Panc1 (cell line): ENCODE measurements around the gene SLIT3. TPM values are rescaled to one million over a fixed set of nuclear protein-coding genes. Genes with fewer than 3 reads are reported as not detected.

Source experiments
- ATAC-seq: fragments of 200-7000 bp; cut with Tn5 transposase; 2 replicates; pipeline ENCODE4 v1.9.1; 2020; ENCODE audit warnings: mild to moderate bottlenecking, moderate library complexity
- BruUV-seq: library from RNA; stranded (reverse); fragments of 400-500 nt; replicated peaks from 2 replicates; lab custom pipeline; 2021; lab: Mats Ljungman, UMichigan
- CTCF ChIA-PET: fragments of 300-600 bp; sonication (Branson Sonifier 250); formaldehyde crosslinking; loops from one replicate; lab custom pipeline; 2022; ENCODE audit warnings: antibody characterized with exemption; lab: Charles Lee
- POLR2A ChIA-PET: fragments of 300-600 bp; sonication (Branson Sonifier 250); formaldehyde crosslinking; loops from one replicate; lab custom pipeline; 2022; ENCODE audit warnings: antibody characterized with exemption; lab: Charles Lee
- DNase-seq: peaks from one replicate; pipeline ENCODE4 v3.0.0-alpha.2; 2010; ENCODE audit warnings: low read depth, low spot score
- H3K27ac ChIP-seq: 2 replicates; pipeline ENCODE4 v1.5.1; 2011; ENCODE audit warnings: mild to moderate bottlenecking, low read length, inconsistent platforms
- H3K27me3 ChIP-seq: fragments of 200-500 bp; sonication (Bioruptor generic); 2 replicates; pipeline ENCODE4 v1.6.0; 2014; ENCODE audit warnings: low read length, inconsistent platforms; ENCODE audit not compliant: control insufficient read depth, insufficient read depth
- H3K36me3 ChIP-seq: fragments of 200-500 bp; sonication (Bioruptor generic); 2 replicates; pipeline ENCODE4 v1.5.1; 2014; ENCODE audit warnings: inconsistent platforms, mild to moderate bottlenecking, low read length, moderate library complexity; ENCODE audit not compliant: control insufficient read depth, insufficient read depth
- H3K4me1 ChIP-seq: 2 replicates; pipeline ENCODE4 v1.5.1; 2011; ENCODE audit warnings: inconsistent platforms, mild to moderate bottlenecking, low read length, moderate library complexity; ENCODE audit not compliant: control insufficient read depth, insufficient read depth
- H3K4me3 ChIP-seq, 2 experiments: 2 replicates each; pipeline ENCODE4 v1.5.1; 2011 to 2012; ENCODE audit warnings: low read depth in 2 of 2, low read length in 2 of 2, mild to moderate bottlenecking in 2 of 2, inconsistent platforms in 1 of 2, moderate library complexity in 1 of 2
- H3K9me3 ChIP-seq: fragments of 200-500 bp; sonication (Bioruptor generic); 2 replicates; pipeline ENCODE4 v1.5.1; 2014; ENCODE audit warnings: low read depth, mild to moderate bottlenecking, inconsistent platforms, low read length, moderate library complexity; ENCODE audit not compliant: control insufficient read depth, insufficient read depth
- CTCF ChIP-seq: fragments of 450-650 bp; IDR thresholded peaks from 2 replicates; pipeline ENCODE4 v1.5.1; 2017; ENCODE audit warnings: mild to moderate bottlenecking
- POLR2AphosphoS5 ChIP-seq: IDR thresholded peaks from 2 replicates; pipeline ENCODE4 v1.6.1; 2012; ENCODE audit warnings: mild to moderate bottlenecking, low read depth, low read length, moderate library complexity
- REST ChIP-seq, 2 experiments: IDR thresholded peaks; 2 replicates each; pipeline ENCODE4 v1.6.1; 2011 to 2012; ENCODE audit warnings: low read depth in 2 of 2, control low read depth in 1 of 2, low read length in 1 of 2, mild to moderate bottlenecking in 1 of 2, moderate library complexity in 1 of 2; ENCODE audit not compliant: insufficient read depth in 1 of 2
- SIN3A ChIP-seq: IDR thresholded peaks from 2 replicates; pipeline ENCODE4 v1.6.1; 2012; ENCODE audit warnings: low read depth, mild to moderate bottlenecking, low read length, moderate library complexity, borderline replicate concordance; ENCODE audit not compliant: insufficient read depth
- TCF7L2 ChIP-seq: IDR thresholded peaks from 2 replicates; pipeline ENCODE4 v1.6.1; 2011; ENCODE audit warnings: mild to moderate bottlenecking, low read depth, low read length, inconsistent platforms
- in situ Hi-C: cut with HindIII; loops from 2 replicates; pipeline ENCODE4 v1.10.0; 2016; ENCODE audit warnings: low sequenced_read_pairs, low pct_unique_long_range_greater_than_20kb
- intact Hi-C: fragments of 100-400 bp; cut with micrococcal nuclease; formaldehyde crosslinking; loops from one replicate; pipeline ENCODE4 v1.10.0; 2022; ENCODE audit not compliant: unreplicated experiment
- total RNA-seq: library from RNA; stranded (reverse); gene quantifications from one replicate; pipeline ENCODE4 v1.2.1, GENCODE V29; 2021; ENCODE audit not compliant: unreplicated experiment

SLIT3 gene
- total RNA-seq, 1 experiment from 2014 or later: 26.4 TPM

- in situ Hi-C loops: no loop called here
- intact Hi-C loops: no loop called here
- no peak for TF ChIP-seq REST (IDR thresholded peaks at IDR 0.05; ENCODE audit: insufficient read depth in 1 of 2, low read depth in 2 of 2, low read length in 1 of 2)
- TF ChIP-seq SIN3A: no peak
- TF ChIP-seq POLR2AphosphoS5: no peak
- no peak for TF ChIP-seq TCF7L2
- no peak for TF ChIP-seq CTCF
- Histone ChIP-seq H3K27ac (no peak overlapping the region), H3K27me3 (no peaks in the 10 kb centered on the region), H3K9me3 (no peaks in the 10 kb centered on the region), H3K36me3 (no peaks in the 10 kb centered on the region), H3K4me3 (no peak overlapping the region), H3K4me1 (no peaks in the 10 kb centered on the region)
- no peak for DNase-seq
- no TSS peak for BruUV-seq
- ATAC-seq: no peak
- POLR2A ChIA-PET: no interaction called here
- CTCF ChIA-PET: no interaction called here
Measured at GRCh38 chr5:168863021-168863420, 437.9 kb downstream of the SLIT3 start.

- no peak for TF ChIP-seq CTCF
- no peak for TF ChIP-seq REST (IDR thresholded peaks at IDR 0.05; ENCODE audit: insufficient read depth in 1 of 2, low read depth in 2 of 2, low read length in 1 of 2)
- TF ChIP-seq POLR2AphosphoS5: no peak
- TF ChIP-seq TCF7L2: no peak
- TF ChIP-seq SIN3A: no peak
- no peak overlapping the region for H3K4me3 ChIP-seq
- ChIA-PET POLR2A (no interaction called here), CTCF (no interaction called here)
- H3K27me3 ChIP-seq: no peaks in the 10 kb centered on the region
- no peak for ATAC-seq
- no peak overlapping the region for H3K27ac ChIP-seq
- BruUV-seq: no TSS peak
- H3K36me3 ChIP-seq: no peaks in the 10 kb centered on the region
- DNase-seq: no peak
- H3K4me1 ChIP-seq: no peaks in the 10 kb centered on the region
- no peaks in the 10 kb centered on the region for H3K9me3 ChIP-seq
- intact Hi-C loops (no loop called here), in situ Hi-C loops (no loop called here)
Measured at GRCh38 chr5:168860503-168860902, 440.4 kb downstream of the SLIT3 start.
